ENCODE measurements around the gene EML4. TPM values are rescaled to one million over a fixed set of nuclear protein-coding genes. Genes with fewer than 3 reads are reported as not detected.

Gene EML4
- total and polyA plus RNA-seq, 2 of the 13 experiments (the other 11 are each of a cell fraction or from before 2014, with no cell fraction given) = 243 to 476 TPM

DNA sequence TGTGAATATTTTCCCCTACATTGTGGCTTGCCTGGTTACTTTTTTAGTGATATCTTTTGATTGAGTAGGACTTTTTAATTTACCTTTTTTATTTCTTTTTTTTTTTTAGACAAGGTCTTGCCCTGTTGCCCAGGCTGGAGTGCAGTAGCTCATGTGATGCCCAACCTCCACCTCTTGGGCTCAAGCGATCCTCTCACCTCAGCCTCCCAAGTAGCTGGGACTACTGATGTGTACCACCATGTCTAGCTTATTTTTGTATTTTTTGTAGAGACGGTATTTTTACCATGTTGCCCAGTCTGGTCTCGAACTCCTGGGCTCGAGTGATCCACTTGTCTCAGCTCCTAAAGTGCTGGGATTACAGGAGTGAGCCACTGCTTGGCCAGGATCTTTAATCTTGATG lies 25.3 kb downstream of the EML4 start (continued):
- TF ChIP-seq ARNT2 (CRISPR knock-in tag; IDR thresholded peaks at IDR 0.05; ENCODE audit: low read depth) (no peak), ZMYM3 (CRISPR knock-in tag; IDR thresholded peaks at IDR 0.05) (0 out of 2 replicates have a peak, but pooled peaks have one; percentile 33)

GRCh38 chr2:42195559-42195958 lies 26.4 kb downstream of the EML4 start:
- Histone ChIP-seq H3K27ac (ENCODE audit: extremely low read length, insufficient read depth, low read length) (peak overlapping the region; percentile 98), H3K4me2 (ENCODE audit: low read depth, low read length) (peak overlapping the region; percentile 76), H3K79me2 (ENCODE audit: insufficient read depth, low read length) (peaks cover 99% of the 10 kb centered on the region), H3K4me3 (replicated peaks in 1 of 3; ENCODE audit: insufficient read depth in 1 of 3, low read depth in 2 of 3, low read length in 3 of 3) (peak overlapping the region in 2 of 3 experiments; percentile 18 to 41; a peak in 3 of 6 replicates), H2AFZ (ENCODE audit: low read length) (no peak overlapping the region), H3K36me3 (replicated peaks in 1 of 2; ENCODE audit: control insufficient read depth in 1 of 2, insufficient read depth in 2 of 2, low read length in 2 of 2) (peaks cover 4 to 22% of the 10 kb centered on the region in 2 experiments), H3K4me1 (ENCODE audit: insufficient read depth, low read length) (peaks cover 100% of the 10 kb centered on the region), H3K27me3 (ENCODE audit: control insufficient read depth in 1 of 2, insufficient read depth in 2 of 2, low read length in 2 of 2) (no peaks in the 10 kb centered on the region), H4K20me1 (ENCODE audit: insufficient read depth, low read length) (peaks cover 63% of the 10 kb centered on the region), H3K9me3 (ENCODE audit: low read length) (no peaks in the 10 kb centered on the region), H3K9ac (ENCODE audit: insufficient read depth, low read depth, low read length) (no peak overlapping the region)
- ChIA-PET POLR2A (interaction anchor here (0.9 to 4.2 kb wide), 9 partner anchors 13 to 104 kb away, joined by 5 to 33 read pairs (median 7); no protein-coding TSS in a partner anchor), CTCF (ENCODE audit: low intra/inter-chr PET ratio, low total read pairs) (interaction anchor here (2.4 kb wide), 1 partner anchor 99 kb away, joined by 39 read pairs; no protein-coding TSS in a partner anchor)
- peak; percentile 88 for DNase-seq (ENCODE audit: low spot score)
- peak; percentile 50 for FAIRE-seq
- in situ Hi-C loops (cut with HindIII; ENCODE audit: extremely low pct_ligation_motif_present, low pct_unique_long_range_greater_than_20kb) (loop anchor here (5.0 to 25.0 kb wide), 2 partner anchors 98 to 333 kb away; no protein-coding TSS in a partner anchor), intact Hi-C loops (cut with micrococcal nuclease; ENCODE audit: unreplicated experiment) (loop anchor here (5.0 kb wide), 1 partner anchor 343 kb away; no protein-coding TSS in a partner anchor)
- no peak for ATAC-seq
- no TSS peak for BruUV-seq (replicated peaks)
- TF ChIP-seq GATA4 (IDR thresholded peaks at IDR 0.05; ENCODE audit: borderline replicate concordance, low read depth) = peak; percentile 62; the same call in 1 of the 2 replicates
- no peak for TF ChIP-seq ZNF33B (CRISPR knock-in tag; IDR thresholded peaks at IDR 0.05)
- 0 out of 2 replicates have a peak, but pooled peaks have one; percentile 5 for TF ChIP-seq GMEB1 (CRISPR knock-in tag; IDR thresholded peaks at IDR 0.05; ENCODE audit: borderline replicate concordance)
- TF ChIP-seq SMAD3 (CRISPR knock-in tag; IDR thresholded peaks at IDR 0.05) = peak; percentile 96
- TF ChIP-seq ZNF672 (CRISPR knock-in tag; IDR thresholded peaks at IDR 0.05) = no peak
- no peak for TF ChIP-seq NFE2 (CRISPR knock-in tag; IDR thresholded peaks at IDR 0.05)
- TF ChIP-seq NCOR1 (IDR thresholded peaks at IDR 0.05; ENCODE audit: borderline replicate concordance, low read length) = peak; percentile 94; the same call in 1 of the 2 replicates
- TF ChIP-seq FOSL1 (CRISPR knock-in tag; IDR thresholded peaks at IDR 0.05; ENCODE audit: borderline replicate concordance) = peak; percentile 96
- TF ChIP-seq IKZF4 (CRISPR knock-in tag; IDR thresholded peaks at IDR 0.05; ENCODE audit: borderline replicate concordance, low read depth, not compliant biosample characterization) = no peak
- TF ChIP-seq ZNF800 (CRISPR knock-in tag; IDR thresholded peaks at IDR 0.05) = no peak
- TF ChIP-seq EHMT2 (IDR thresholded peaks at IDR 0.05; ENCODE audit: borderline replicate concordance, low read depth, low read length) = peak; percentile 28; the same call in 1 of the 2 replicates
- no peak for TF ChIP-seq ZNF468 (CRISPR knock-in tag; IDR thresholded peaks at IDR 0.05)
- TF ChIP-seq AKAP8 (CRISPR knock-in tag; IDR thresholded peaks at IDR 0.05) = no peak
- no peak for TF ChIP-seq ZNF572 (CRISPR knock-in tag; IDR thresholded peaks at IDR 0.05)
- TF ChIP-seq SIX4 (CRISPR knock-in tag; IDR thresholded peaks at IDR 0.05) = peak; percentile 92
- peak; percentile 92 for TF ChIP-seq ZGPAT (CRISPR knock-in tag; IDR thresholded peaks at IDR 0.05)

Data from HepG2 (cell line).